Activated gamma-delta T cell treated with anti-CD3 and anti-CD28 coated beads, Interleukin-2, amount 50 U/mL, for 16 hours (primary cell): ENCODE data around the gene SLC6A7.
"Not testable (repeated sequence)": the region's sequence is repeated elsewhere in the genome, so short reads cannot be mapped to it uniquely, and the experiment has no call there.

Experiments used
- DNase-seq: peaks from one replicate; pipeline ENCODE4 v3.0.0-alpha.2; 2020; ENCODE audit warnings: low read depth

The SLC6A7 gene

DNA sequence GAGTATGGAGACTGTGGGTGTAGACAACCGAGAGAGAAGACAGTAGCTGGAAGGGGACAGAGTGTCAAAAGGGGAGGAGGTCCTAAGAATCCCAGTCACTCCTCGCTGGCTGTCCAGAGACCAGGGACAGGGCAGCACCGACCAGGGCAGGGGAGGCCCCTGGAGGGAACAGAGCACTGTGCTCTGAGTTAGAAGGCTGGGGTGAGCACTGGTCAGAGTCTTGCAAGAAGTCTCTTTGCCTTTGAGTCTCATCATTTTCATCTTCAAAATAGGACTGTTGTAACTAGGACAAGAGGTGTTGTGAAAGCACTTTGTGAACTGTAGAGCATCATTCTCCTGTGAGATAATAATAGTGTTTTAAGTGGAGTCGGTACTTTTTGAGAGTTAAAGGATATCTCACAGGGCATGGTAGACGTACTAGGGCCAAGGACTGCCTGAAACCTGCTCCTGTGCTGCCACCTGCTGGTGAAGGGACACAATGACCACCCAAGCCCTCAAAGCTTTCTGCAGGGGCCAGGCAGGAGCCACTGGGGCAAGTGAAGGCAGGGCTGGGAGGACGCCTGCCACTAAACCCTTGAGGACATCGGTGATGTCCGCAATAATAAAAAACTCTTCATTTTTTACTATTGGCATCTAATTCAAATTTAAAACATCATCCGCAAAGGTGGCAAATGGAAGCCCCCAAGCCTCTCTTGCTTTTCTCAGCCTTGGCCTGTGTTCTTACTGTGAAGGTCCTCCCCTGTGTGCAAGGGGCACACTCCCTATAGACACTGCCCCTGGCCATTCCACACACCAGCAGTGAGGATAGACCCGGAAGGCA lies 28.2 kb downstream of the SLC6A7 start:
- DNase-seq, result peak; percentile 64

DNA sequence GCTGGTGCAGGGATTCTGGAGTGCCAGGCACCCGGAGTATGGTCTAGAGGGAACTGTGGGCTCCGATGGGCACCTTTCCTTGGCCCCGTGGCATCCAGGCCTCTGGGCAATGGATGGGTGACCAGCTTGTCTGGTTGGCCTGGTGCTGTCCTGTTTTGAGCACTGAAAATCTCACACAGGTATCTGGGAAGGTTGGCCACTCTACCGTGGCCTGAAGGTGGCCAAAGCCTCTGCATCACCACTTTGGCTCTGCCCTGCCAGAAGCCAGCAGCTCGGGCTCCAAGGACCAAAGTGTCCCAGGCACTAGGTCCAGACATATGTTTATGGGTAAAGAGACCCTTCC lies 28.8 kb downstream of the SLC6A7 start:
- DNase-seq, result no peak

DNA sequence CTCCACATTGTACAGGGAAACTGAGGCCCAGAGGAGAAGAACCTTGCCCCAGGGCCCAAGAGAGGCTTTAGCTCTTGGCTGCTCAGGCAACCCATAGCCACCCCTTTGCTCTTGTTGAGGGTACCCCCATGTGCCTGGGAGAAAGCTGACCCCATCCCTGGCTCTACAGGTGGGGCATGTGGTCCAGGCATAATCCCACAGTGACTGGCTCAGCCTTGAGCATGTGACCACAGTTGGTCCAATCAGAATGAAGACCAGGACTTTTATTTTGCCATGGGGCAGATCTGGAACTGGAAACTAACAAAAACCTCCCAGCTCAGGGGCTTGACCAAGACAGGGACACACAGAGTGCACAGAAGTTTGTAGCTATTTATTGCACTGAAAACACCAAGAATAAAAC lies 29.3 kb downstream of the SLC6A7 start:
- no peak for DNase-seq

DNA sequence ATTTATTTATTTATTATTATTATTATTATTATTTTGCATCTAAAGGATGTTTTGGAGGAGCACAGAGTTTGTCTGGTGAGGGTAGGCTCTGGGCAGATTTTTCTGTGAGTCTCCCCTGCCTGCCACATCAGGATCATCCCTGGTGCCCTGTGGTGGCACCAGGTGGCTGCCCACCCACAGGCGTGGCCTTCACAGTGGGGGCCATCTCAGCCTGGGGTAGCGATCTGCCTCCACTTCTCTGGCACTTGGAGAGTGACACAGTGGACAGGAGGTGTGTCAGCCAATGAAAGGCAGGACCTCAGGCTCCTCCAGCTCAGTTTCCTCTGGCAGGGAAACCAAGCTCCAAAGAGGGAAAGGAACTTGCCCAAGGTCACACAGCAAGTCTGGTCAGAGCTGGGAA lies 30.0 kb downstream of the SLC6A7 start:
- no peak for DNase-seq

DNA sequence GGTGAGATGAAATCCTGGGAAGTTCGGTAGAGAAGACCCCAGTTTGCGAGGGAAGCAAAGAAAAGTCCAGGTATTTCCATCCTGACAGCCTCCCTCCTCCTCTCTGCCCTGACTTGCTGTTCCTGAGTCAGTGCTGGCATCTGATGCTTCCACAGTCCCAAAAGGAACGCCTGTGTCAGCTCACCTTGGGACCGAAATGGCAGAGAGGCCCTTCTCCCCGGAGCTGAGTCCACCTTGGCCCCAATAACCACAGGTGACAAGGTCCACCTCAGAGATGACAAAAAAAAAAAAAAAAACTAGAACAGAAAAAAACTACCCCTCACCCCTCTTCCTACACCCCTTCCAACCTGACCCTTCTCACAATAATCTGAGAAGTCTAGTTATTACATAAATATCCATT lies 31.6 kb downstream of the SLC6A7 start:
- no peak for DNase-seq

DNA sequence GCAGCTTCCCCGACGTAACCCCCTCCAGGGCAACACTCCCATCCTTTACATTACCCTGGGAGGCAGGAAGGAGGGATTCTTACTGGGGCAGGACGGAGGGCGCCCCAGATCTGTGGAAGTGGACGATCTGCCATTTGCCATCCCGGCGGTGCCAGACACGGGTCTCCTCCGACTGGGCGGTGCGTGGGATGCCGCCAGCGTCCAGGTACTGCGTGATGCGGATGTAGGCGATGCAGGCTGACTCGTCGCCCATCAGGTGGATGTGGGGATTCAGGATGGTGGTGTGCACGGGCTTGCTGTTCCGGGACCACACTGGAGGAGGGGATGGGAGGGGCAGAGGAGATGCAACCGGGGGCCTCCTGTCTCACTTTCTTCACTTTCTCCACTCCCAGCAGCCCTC lies 33.0 kb downstream of the SLC6A7 start:
- DNase-seq, result no peak

DNA sequence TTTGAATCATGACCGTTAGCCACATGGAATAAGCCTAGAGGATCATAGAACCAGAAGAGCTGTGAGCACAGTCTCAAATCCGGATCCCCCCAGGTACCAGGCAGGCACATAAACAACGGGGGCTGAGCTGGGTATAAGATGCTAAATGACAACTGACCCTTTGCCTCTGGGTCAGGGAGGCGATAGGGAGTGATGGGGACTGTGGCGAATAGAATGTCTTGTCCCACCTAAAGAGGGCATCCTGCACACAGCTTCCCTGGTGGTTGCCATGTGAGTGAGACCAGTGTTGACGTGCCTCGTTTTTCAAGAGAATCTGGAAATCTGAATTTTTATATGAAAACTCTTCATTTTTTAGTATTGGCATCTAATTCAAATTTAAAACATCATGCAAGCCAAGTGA lies 33.6 kb downstream of the SLC6A7 start:
- no peak for DNase-seq

DNA sequence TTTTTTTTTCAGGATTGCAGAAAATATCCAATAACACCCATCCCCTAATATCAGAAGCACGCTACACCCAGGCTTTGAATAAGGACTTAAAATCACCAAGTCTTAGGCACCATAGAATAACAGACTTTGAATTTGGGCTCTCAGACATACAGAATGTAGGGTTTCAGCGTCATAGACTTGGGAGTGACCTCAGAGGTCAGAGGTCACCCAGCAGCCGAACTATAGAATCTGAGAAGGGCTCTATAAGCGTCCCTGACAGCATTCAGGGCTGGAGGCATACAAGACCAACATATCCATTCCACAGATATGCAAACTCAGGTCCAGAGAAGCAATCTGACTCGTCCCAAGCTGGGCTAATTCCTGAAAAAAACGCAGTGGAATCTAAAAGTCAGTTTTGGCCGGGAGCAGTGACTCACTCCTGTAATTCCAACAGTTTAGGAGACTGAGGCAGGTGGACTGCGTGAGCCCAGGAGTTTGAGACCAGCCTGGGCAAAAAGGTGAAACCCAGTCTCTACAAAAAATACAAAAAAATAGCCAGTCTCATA lies 34.7 kb downstream of the SLC6A7 start:
- no peak for DNase-seq

DNA sequence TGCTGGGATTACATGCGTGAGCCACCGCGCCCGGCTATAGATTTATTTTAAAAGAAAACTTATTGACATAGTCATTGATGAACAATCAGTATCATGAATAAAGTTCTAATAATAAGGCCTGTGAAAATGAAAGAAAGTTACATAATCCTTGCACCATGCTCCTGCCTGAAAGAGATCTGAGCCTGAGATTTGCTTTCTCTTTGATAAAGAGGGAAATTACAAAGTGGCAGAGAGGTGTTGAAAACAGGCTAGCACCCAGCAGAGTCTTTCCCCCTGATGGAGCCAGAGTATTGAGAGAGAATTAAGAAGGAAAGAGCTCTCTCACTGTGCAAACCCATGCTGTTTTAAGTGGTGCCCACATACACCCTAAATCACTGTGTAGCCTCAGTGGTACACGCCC lies 37.2 kb downstream of the SLC6A7 start:
- DNase-seq, result no peak

DNA sequence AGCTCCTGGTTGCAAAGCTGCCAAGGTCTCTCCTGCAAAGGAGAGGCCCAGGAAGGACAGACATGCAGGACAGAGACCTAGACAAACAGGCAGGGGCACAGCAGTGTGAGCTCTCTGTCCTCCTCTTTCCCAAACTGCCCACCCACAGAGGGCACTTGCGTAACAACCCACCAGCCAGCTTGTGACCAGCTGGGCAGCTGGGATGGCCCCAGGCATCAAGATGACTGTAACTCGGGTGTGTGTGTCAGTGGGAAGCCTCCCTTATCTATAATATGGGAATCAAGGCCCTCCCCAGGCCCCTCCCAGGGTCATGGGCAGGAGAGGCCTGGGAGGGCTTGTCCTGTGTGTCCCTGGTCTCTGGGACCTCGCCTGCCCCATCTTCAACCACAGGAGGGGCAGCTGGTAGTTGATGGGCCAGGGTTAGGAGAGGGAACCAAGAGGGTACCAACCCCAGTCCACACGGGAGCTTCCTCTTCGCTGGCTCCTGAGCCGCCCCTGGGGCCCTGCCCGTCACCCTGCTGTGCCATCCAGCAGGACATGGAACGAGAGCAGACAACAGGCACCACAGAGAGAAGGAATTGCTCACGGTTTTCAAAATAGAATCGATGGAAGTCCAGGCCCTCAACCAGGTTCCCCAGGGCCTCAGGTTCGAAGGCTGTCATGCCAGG lies 37.9 kb downstream of the SLC6A7 start:
- no peak for DNase-seq

DNA sequence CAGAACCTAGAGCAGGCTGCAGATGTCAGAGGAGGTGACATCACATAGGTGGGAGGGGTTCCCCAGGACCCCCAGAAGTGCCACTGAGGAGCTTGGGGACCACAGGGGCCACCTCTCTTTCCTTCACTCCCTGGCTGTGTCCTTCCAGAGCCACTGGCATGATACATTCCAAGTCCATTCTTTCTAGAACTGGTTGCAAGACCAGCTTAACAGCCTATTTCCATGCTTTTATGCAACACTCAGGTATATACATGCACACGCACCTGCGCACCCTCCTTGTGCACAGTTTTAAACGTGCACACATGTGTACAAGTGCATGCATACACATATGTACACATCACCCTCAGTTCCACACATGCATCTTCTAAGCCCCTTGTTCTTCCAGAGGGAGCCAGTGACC lies 39.7 kb downstream of the SLC6A7 start:
- DNase-seq, result no peak

DNA sequence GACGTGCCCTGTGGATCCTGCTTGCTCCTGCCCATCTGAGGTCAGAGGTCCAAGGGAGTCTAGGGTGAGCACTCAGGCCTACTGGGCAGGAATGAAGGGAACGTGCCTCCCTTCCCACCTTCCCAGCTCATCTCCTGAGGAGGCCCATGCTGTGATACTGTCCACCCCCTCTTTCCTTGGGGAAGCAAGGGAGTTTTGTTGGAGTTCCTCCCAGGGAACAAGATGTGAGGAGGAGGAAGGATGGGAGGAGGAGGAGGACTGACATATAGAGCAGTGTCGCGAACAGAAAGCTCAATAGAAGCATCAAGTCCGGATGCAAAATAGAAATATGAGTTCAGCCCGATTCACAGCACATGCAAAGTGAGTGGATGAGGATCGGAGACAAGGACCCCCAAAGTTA lies 41.0 kb downstream of the SLC6A7 start:
- DNase-seq, result no peak

DNA sequence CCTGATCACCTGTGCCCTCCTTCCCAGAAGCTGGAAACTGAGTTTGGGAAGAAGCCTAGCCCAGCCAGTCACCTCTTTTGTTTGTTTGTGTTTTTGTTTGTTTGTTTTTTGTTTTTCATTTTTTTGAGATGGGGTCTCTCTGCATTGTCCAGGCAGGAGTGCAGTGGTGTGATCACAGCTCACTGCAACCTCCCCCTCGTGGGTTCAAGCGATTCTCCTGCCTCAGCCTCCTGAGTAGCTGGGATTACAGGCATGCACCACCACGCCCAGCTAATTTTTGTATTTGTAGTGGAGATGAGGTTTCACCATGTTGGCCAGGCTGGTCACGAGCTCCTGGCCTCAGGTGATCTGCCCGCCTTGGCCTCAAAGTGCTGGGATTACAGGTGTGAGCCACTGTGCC lies 43.8 kb downstream of the SLC6A7 start:
- DNase-seq, result not testable (repeated sequence)

DNA sequence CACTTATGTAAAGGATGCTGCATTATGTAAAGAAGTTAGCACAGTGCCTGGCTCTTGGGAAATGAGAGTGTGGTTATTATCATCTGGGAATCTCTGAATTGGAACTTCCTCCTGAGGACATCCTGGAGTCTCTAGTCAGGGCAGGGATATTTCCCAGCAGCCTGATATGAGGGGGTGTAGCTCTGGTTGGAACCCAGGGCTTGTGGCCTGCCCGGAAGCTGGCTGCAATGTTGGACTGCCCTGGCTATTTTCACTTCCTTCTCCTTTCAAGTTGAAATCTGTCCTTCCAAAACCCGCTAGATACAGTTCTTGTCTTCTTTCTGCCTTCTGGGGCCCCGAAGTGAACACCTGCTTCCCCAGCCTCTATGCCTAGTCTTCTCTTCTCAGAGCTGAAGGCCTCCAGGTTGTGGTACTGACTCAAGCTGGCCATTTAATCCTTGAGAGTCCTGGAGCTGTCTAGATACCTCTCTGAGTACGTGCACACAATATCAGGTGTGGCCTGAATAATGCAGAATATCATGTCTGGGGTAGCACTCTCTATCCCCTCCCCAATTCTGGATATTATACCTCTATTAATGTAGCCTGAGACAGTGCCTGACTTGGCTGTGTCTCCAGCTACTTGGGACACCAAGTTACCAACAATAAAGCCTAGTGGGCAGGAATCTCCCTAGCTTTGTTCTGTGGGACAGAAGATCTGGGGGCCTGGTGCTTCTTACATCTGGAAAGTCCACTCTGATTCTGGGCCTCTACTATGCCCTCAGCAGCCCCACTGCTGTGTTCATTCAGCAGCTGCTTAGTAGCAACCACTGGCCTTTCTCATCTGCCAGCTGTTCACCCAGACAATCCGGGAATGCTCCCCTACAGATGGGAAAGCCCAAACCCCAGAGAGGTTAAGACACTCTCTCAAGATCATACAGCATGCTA lies 45.0 kb downstream of the SLC6A7 start:
- DNase-seq, result no peak

DNA sequence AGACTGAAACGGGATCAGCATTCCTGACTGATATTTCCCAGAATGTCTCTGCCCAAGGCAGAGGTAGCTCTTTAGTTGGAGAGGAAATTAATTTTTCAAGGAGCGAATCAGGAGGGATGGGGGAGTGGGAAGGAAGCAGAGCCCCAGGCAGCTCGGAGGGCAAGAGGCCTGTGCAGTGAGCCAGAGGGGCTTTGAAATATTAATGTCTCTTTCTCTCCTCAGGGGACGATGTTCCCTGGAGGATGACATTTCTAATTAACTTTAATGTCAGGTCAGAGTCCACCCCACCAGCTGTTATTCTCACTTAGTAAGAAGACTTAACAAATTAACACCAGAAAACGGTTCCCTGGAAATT lies 45.6 kb downstream of the SLC6A7 start:
- DNase-seq, result no peak

DNA sequence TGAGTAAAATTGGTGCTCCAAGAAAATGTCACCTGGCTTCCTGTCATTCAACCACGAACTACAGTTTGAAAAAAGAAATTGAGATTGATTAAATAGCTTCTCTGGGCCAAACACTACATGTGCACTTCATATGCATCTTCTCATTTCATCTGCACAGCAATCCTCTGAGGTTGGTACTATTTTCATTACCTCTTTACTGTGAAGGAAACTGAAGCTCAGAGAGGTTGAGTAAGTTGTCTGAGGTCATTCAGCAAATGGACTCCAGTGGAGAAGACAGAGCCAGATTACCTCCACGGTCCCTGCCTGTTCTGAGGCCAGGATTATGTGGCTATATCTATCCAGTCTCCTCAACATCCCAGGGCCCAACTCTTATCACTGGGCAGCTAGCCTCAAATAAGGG lies 46.5 kb downstream of the SLC6A7 start:
- no peak for DNase-seq

DNA sequence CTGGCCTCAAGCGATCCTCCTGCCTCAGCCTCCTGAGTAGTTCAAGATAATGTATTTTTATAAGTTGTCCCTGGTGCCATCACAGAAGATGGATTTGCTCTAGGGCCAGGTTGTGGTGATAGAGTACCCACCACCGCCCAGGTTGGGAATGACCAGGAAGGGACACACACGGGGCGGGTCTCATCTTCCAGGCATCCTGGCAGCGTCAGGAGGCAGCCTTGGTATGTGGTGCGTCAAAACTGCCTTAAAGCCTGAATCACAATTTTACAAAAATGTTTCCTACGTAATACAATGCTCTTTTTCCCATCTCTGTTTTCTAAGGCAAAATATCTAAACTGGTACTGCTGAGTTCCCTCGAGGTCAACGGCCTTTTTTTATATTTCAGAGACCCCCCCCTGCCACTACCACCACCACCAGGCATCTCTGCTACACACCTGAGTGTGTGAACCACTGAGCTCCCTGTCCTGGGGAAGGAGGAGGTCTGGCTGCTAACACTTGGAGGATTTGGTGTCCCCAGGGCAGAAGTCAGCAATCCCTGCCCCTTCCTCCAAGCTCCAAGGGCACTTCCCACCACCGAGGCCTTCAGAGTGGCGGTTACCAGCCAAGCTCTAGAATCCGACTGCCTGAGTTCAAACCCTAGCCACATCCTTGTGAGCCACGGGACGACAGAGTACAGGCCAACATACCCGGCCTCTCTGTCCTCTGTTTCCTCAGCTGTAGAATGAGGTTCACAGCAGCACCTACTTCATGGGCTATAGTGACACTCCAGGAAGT lies 47.3 kb downstream of the SLC6A7 start:
- no peak for DNase-seq

DNA sequence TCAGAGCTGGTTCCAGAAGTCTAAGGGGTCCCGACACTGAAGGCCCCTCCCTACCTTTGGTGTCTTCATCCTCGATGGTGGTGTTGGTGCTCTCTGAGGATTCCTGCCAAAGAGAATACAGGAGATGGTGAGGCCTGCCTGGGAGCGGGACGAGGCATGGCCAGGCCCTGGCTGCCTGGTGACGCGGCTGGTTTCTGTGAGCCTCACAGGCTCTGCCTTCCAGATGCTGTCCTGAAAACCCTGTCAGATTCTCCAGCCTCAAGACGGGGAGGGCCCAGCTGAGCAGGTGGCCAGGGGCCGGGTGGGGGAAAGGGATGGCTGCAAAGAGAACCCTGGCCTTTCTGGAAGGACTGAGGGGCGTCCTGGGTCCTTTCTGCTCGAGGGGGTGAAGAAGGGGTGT lies 48.8 kb downstream of the SLC6A7 start:
- no peak for DNase-seq

DNA sequence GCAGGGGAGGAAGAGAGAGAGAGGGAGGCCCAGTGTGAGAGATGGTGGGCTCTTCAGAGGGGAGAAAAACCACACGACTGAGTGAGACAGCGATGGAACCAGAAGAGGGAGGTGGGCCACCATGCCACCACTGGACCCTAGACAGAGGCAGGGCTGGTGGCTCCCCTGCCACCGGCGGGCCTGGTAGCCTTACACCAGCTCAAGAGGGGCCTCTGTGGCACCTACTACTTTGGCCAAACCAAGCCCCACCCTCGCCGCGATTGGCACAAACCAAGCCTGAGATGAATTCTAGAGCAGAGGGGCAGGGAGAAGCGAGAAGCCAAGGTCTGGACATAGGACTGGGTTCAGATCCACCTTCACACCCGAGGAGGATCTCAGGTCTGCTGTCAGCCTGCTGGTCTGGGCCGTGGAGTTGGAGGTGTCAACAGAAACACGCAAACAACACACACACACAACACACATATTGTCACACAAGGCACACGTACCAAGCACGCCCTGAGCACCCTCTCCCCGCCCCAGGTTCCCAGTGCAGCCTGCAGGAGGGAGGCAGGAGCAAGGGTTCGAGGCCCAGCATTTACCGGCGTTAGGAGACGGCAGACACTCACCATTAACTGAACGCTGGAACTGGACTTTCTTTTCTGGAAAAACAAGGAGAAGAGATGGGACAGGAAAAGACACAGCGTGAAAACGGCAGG lies 49.4 kb downstream of the SLC6A7 start:
- DNase-seq, result no peak

DNA sequence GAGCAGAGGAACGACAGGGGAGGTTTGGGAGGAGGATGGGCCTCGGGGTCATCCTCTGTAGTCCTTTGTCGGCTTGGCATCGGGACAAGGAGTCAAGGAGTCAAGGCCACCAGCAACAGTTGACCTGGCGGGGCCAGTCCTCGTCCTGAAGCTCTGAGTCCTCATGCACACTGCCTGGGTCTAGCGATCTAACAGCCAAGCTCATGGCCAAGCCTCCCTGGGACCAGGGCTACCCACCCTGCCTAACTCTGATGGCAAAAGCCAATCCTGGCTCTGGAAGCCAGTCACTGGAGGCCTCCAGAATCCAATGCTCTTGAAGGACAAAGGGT lies 49.9 kb downstream of the SLC6A7 start:
- DNase-seq, result no peak
